T1000 (cell line): ENCODE results near the gene MORN3.
"Not testable (repeated sequence)": the region's sequence is repeated elsewhere in the genome, so short reads cannot be mapped to it uniquely, and the experiment has no call there.

ENCODE experiments used
- DNase-seq: peaks from one replicate; lab custom pipeline; 2025; ENCODE audit warnings: mixed read lengths; lab: John Stamatoyannopoulos, UW

MORN3 gene, protein sequence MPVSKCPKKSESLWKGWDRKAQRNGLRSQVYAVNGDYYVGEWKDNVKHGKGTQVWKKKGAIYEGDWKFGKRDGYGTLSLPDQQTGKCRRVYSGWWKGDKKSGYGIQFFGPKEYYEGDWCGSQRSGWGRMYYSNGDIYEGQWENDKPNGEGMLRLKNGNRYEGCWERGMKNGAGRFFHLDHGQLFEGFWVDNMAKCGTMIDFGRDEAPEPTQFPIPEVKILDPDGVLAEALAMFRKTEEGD

GRCh38 chr12:121669521-121669900 lies at the start of gene MORN3:
Gene MORN3 (minus strand): TSS chr12:121669654. CDS start chr12:121669483, 171 bp downstream.
- DNase-seq = no peak

DNA sequence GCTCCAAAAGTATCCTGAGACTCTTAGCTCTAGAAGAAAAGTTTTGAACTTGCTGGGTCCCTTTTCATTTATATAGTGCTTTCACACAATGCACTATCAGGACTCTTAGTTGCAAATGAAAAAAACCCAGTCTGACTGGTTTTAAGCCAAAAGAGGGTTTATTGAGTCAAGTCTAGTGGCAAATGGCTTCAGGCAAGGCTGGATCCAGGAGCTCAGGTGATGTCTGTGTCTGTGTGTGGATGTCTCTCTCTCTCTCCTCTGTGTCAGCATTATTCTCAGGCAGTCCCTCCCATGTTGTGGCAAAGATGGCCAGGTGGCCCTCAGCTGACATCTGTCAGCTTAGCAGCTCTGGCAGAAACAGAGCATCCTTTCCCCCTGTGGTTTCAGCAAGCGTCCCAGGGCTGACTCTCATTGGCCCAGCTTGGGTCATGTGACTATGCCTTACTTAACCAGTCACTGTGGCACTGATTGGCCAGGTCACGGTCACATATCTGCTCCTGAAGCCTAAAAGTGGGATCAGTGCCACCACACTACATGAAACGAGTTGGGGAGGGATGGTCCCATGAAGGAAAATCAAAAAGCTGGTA lies 49.3 kb upstream of the MORN3 start:
- no peak for DNase-seq

GRCh38 chr12:121717041-121717699 lies 47.7 kb upstream of the MORN3 start:
- no peak for DNase-seq

- DNase-seq = no peak
Observed at GRCh38 chr12:121715862-121716435, 46.5 kb upstream of the MORN3 start.

DNA sequence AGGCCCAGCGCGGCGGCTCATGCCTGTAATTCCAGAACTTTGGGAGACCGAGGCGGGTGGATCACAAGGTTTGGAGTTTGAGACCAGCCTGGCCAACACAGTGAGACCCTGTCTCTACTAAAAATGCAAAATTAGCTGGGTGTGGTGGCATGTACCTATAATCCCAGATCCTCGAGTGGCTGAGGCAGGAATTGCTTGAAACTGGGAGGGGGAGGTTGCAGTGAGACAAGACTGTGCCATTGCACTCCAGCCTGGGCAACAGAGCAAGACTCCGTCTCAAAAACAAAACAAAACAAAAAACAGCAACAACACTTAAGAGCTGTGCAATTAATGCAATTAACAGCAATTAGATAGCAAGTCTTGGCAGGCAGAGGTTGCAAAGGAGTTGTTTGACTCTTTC lies 45.6 kb upstream of the MORN3 start:
- not testable (repeated sequence) for DNase-seq

DNA sequence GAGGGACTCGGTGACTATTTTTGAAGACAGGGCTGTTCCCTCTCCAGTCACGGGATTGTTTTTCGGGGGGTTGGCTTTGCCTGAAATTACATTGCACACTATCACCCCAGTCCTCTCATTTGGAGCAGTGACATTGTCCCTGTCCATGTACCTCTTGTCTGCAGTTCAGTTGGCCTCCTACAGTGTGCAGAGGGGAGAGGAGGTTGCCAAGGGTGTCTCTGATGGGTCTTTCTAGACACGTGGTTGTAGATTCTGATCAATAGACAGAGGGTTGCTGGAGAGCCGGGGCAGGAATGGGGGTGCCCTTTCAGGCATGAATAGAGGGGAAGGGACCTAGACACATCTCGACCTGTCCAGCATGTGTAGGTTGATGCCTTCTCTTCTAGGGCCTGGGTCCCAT lies 44.3 kb upstream of the MORN3 start:
- DNase-seq = no peak

- no peak for DNase-seq
Observed at GRCh38 chr12:121713257-121713777, 43.9 kb upstream of the MORN3 start.

- DNase-seq = no peak
Observed at GRCh38 chr12:121712461-121713256, 43.2 kb upstream of the MORN3 start, which contains the start of gene TMEM120B. Gene TMEM120B (plus strand): TSS chr12:121712752. CDS start chr12:121712896, 144 bp downstream.

GRCh38 chr12:121712190-121712460 lies 42.7 kb upstream of the MORN3 start:
- DNase-seq = no peak

DNA sequence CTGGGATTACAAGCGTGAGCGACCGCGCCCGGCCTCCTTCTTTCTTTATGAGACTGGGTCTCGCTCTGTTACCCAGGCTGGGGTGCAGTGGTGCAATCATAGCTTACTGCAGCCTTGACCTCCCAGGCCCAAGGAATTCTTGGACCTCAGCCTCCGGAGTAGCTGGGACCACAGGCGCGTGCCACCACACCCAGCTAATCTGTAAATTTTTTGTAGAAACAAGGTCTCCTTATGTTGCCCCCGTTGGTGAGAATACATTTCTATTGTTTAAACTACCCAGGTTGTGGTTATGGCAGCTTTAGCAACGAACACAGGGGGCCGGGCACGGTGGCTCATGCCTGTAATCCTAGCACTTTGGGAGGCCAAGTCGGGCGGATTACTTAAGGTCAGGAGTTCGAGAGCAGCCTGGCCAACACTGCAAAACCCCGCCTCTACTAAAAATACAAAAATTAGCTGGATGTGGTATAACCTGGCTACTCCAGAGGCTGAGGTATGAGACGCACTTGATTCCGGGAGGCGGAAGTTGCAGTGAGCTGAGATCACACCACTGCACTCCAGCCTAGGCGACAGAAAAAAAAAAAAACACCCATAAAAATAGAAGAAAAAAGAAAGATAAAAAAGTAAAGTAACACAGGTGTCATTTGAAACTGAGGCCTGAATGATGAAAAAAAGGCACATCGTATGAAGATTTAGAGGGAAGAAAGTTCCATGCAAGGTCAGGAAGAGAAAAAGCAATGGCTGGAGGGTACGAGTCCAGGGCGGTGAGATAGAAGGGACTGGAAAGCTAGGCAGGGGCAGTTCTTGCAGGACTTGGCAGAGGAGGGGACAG lies 42.1 kb upstream of the MORN3 start:
- no peak for DNase-seq

GRCh38 chr12:121709478-121709961 lies 40.1 kb upstream of the MORN3 start:
- no peak for DNase-seq

DNA sequence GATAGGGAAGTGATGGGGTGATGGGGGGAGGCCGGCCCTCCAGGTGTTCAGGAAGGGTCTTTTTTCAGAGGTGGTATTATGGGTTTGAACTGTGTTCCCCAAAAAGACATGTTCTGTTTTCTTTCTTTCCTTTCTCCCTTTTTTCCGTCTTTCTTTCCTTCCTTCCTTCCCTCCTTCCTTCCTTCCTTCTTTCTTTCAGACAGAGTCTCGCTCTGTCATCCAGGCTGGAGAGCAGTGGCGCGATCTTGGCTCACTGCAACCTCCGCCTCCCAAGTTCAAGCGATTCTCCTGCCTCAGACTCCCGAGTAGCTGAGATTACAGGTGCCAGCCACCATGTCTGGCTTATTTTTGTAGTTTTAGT lies 39.6 kb upstream of the MORN3 start:
- not testable (repeated sequence) for DNase-seq

DNA sequence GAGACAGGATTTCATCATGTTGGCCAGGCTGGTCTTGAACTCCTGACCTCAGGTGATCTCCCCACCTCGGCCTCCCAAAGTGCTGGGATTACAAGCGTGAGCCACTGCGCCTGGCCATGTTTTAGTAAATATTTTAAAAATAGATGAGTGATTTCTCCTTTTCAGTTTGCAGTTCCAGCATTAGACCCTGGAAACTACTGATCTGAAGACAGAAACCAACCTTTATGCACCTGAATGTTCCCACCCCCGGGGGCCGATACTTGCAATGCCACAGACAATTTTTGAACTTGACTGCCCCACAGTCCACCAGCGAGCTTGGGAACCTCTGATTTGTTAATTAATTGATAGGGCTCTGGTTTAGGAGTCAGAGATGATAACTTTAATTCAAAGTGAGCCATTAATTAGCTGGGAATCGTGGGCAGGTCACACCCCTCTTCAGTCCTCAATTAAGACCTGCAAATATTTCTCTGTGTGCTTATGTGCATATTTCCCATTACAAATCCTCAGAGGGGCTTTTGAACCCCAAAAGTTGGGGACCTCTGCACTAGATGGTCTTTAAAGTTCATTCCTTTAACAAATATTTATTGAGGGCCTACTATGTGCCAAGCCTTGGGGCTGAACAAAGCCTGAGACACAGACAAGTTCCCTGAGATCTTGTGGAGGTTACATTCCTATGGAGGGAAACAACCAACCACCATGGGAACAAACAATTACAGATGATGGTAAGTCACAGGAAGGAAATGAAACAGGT lies 39.0 kb upstream of the MORN3 start:
- DNase-seq = no peak

GRCh38 chr12:121705514-121705913 lies 36.1 kb upstream of the MORN3 start:
- DNase-seq = no peak

- no peak for DNase-seq
Observed at GRCh38 chr12:121702944-121703343, 33.5 kb upstream of the MORN3 start.

DNA sequence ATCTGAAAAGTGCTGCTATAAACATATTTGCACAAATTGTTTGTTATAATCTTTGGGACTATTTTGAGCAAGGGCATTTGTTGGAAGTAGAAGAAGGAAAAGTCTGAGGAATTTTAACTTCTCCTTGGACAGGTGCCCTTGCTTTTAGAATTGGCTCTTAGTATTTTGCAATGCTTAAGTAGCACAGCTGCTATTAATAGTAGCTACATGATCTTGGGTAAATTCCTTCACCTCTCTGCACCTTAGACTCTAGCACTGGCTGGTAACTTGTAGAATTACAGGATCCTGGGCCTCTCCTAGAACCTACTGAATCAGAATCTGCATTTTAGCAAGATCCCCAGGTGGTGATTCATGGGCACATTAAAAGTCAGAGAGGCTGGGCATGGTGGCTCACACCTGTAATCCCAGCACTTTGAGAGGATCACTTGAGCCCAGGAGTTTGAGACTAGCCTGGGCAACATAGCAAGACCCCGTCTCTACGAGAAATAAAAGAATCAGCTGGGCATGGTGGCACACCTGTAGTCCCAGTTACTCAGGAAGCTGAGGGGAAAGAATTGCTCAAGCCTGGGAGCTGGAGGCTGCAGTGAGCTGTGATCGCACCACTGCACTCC lies 32.3 kb upstream of the MORN3 start:
- no peak for DNase-seq

DNA sequence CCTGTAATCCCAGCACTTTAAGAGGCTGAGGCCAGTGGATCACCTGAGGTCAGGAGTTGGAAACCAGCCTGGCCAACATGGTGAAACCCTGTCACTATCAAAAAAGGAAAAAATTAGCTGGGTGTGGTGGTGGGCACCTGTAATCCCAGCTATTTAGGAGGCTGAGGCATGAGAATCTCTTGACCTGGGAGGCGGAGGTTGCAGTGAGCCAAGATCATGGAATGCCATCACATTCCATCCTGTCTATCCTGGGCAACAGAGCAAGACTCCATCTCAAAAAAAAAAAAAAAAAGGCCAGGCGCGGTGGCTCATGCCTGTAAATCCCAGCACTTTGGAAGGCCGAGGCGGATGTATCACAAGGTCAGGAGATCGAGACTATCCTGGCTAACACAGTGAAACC lies 28.4 kb upstream of the MORN3 start:
- DNase-seq = not testable (repeated sequence)

DNA sequence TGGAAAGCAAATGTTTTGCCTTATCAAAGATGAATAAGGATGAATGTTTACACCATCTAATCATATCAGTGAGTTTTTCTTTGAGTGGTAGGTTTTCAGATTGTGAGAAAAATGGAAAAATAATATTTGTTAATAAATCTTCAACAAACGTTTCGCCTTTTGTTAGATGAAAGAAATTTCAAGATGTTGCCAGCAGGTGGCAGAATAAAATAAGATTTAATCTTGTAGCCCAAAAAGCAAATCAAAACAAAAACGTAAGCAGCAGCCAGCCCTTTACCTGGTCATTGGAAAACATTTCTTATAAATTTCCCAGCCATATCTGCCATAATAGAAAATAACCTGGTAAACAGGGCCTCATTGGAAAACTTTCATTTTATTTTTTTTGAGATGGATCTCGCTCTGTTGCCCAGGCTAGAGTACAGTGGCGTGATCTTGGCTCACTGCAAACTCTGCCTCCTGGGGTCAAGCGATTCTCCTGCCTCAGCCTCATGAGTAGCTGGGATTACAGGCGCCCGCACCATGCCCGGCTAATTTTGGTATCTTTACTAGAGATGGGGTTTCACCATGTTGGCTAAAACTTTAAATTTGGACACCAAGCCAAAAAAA lies 27.7 kb upstream of the MORN3 start:
- DNase-seq = no peak

DNA sequence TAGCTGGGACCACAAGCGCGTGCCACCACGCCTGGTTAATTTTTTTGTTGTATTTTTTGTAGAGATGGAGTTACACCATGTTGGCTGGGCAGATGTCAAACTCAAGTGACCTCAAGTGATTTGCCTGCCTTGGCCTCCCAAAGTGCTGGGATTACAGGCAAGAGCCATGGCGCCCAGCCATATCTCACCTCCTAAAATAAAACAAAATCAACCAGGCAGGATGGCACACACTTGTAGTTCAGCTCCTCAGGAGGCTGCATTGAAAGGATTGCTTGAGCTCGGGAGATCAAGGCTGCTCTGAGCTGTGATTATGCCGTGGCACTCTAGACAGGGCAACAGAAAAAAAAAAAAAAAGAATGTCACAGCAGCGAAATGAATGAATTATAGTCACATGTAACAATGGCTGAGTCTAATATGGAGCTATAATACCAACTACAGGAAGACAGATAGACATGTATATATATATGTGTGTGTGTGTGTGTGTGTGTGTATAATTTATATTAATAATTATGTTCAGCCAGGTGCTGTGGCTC lies 23.8 kb upstream of the MORN3 start:
- DNase-seq = no peak
